ENCODE measurements around the gene SH2B3.

SH2B3 gene

GRCh38 chr12:111409780-111410430 lies 4.2 kb downstream of the SH2B3 start:
- peak; percentile 78 for DNase-seq

DNA sequence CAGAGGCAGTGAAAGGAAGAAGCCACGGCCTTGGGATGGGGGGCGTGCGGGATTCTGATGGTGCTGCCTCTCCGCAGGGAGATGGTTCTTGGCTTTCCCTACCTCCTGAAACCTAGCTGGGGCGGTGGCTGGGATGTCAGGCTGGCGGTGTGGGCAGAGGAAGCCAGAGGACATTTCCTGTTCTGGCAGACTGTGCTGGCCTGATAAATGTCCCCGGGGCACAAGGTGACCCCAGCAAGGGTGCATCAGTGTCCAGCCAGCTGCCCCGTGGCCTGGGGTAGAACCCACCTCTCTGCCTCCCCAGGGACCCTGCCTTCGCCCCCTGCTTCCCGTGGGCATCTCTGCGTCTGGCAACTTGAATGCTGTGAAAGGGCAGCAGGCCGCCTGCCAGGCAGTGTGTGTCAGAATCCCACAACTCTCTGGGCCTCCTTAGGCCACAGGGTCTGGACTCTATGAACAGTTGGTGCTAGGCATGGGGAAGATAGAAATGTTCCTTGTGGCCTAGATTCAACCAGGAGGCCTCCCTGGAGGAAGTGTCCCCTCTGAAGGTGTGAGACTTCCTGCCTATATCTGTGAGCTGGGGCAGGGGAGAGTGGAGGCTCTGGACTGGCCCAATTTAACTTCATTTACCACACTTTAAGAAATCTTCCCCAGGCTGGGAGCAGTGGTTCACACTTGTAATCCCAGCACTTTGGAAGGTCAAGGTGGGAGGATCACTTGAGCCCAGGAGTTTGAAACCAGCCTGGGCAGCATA lies 4.9 kb downstream of the SH2B3 start:
- DNase-seq: no peak

DNA sequence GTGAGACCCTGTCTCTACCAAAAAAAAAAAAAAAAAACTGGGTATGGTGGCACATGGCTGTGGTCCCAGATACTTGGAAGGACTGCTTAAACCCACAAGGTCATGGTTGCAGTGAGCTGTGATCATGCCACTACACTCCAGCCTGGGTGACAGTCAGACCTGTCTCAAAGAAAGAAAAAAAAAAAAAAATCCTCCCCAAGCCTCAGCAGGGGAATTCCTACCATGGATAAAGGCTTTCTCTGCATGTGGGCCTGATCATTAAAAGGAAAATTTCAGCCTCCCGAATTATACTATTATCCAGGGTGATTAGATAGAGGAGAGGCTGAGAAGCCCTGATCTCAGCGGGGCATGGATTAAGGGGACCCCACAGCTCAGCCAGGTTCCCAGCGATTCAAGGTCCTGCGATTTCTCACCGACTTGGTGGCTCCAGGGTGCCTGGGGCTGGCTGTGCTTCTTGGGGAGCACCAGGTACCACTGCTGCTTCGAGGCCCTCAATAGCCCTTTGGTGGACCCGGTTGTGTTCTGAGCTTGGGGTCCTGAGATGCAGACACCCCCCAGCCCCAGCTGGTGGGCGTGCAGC lies 5.6 kb downstream of the SH2B3 start:
- no peak for DNase-seq

DNA sequence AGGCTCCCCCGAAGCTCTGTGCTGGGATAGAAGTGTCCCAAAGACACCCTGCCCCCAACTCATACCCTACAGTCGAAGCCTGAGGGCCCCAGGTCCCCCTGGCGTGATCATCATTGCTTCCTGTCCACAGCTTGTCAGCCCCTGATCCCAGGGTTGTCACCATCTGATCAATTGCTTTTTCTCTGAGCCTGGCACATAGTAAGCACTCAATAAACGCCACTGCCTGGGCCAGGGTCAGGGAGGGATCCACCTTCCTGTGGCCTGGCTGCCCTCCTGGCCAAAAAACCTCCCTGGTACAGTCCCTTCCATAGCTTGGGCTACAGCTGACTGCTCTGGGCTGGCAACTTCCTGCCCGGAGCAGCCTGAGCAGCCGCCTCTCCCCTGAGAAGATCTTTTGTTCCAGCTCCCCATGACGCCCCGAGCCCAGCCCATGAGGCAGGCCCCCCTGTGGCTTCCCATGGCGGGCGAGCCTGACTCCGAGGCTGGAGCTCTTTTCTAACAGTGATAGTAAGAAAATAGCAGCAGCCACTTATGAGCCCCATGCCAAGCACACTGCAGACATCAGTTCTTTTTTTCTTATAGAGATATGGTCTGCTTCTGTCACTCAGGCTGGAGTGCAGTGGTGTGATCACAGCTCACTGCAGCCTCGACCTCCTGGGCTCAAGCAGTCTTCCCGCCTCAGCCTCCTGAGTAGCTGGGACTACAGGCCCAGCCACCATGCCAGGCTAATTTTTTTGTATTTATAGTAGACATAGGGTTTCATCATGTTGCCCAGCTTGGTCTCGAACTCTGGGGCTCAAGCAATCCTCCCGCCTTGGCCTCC lies 6.5 kb downstream of the SH2B3 start:
- DNase-seq: no peak

- no peak for DNase-seq
These were observed 7.2 kb downstream of the SH2B3 start for GRCh38 chr12:111412830-111413441.

GRCh38 chr12:111413442-111414086 lies 7.8 kb downstream of the SH2B3 start:
- no peak for DNase-seq

DNA sequence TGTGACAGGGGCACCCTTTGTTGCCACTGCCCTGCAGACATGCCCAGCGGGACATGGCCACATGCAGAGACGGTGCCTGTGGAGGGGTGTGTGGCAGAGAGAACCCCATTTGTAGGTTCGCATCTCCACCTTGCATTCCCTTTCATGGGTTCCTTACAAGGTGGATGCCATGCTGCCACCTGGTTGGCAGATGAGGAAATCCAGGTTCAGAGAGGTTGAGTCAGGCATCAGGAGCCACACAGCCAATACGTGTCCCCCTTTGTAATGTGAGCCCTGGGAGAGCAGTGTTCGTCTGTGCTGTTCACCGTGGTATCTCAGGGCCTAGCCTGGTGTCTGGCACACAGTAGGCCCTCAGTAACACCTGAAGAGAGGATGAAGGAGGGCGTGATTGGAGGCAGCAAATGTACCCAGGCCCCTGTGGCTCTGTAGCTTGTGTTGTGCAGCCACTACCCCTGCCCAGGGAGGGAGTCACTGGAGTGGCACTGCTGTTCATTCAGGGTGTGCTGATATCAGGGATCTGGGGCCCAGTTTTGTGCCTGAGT lies 9.1 kb downstream of the SH2B3 start:
- DNase-seq: no peak

- DNase-seq: no peak
These were observed 11.6 kb downstream of the SH2B3 start for GRCh38 chr12:111417290-111417689.

DNA sequence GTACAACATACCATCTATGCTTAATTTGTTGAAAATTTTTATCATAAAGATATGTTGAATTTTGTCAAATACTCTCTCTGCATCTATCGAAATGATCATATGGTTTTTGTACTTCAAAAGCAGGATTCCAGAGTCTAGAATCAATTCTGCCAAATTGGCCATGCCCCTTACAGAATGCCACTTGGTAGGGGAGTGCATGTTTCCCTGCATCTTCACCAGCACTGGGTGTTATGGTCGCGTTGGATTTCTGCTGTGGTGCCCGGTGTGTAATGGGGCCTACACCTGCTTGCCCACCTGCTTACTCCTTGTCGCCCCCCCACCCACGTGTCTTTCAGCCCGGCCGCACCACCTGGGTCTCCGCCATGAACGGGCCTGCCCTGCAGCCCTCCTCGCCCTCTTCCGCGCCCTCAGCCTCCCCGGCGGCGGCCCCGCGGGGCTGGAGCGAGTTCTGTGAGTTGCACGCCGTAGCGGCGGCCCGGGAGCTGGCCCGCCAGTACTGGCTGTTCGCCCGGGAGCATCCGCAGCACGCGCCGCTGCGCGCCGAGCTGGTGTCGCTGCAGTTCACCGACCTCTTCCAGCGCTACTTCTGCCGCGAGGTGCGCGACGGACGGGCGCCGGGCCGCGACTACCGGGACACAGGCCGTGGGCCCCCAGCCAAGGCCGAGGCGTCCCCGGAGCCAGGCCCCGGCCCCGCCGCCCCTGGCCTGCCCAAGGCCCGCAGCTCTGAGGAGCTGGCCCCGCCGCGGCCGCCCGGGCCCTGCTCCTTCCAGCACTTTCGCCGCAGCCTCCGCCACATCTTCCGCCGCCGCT lies 12.3 kb downstream of the SH2B3 start:
- no peak for DNase-seq

DNA sequence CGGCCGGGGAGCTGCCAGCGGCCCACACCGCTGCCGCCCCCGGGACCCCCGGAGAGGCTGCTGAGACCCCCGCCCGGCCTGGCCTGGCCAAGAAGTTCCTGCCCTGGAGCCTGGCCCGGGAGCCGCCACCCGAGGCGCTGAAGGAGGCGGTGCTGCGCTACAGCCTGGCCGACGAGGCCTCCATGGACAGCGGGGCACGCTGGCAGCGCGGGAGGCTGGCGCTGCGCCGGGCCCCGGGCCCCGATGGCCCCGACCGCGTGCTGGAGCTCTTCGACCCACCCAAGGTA lies 12.8 kb downstream of the SH2B3 start:
- DNase-seq: no peak

DNA sequence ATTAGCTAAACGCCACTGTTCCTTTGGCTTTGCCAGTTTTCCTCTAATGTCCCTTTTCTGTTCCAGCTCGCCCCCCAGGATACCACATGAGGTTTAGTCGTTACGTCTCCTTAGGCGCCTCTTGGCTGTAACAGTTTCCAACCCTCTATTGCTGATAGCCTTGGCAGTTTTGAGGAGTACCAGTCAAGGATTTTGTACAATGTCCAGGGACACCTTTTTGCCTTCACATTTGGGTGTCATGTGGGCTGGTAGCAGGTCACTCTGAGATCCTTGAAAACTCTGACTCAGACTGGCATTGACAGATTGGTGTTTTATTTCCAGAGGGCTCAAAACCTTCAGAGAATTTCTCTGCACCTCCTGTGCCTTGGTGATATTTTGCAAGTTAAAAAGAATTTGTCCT lies 14.1 kb downstream of the SH2B3 start:
- DNase-seq: no peak

- DNase-seq: no peak
These were observed 14.8 kb downstream of the SH2B3 start for GRCh38 chr12:111420494-111420893.

- DNase-seq: no peak
These were observed 18.6 kb downstream of the SH2B3 start for GRCh38 chr12:111424189-111424792.

DNA sequence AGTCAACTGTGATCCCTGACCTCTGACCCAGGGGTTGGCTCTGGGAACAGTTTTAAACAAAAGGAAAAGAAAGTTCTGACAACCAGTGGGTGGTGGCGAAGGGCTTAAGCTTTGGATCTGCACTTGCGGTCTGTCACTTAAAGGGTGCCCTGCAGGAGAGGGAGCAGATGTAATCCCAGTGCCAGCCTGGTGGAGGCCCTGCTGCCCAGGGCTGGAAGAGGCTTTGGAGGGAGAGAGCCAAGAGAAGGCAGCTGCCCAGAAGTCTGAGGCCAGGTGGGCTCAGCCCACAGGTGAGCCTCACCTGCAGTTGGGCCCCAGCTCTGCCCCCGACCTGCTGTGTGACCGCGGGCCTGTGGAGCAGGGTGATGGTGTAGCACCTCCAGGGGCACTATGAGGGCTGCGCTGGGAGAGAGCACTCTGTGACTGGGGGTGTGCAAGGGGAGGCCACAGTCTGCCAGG lies 19.1 kb downstream of the SH2B3 start:
- DNase-seq: no peak

DNA sequence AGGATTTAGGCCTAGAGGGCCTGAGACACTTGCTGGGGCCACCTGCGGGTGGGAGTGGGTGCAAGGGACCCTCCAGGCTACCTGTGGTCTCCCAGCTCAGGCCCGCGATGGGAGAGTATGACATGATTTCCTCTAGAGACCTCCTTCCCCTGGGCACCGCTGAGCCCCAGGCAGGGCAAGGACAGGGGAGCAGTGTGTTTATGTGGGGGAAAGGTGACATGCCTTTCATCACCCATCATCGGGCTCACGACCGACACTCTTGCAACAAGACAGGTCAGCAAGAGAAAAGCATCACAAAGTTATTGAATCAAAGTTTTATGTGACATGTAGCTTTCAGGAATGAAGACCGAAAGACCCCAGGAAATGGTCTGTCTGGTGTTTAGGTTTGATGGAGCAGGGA lies 19.9 kb downstream of the SH2B3 start:
- DNase-seq: no peak

DNA sequence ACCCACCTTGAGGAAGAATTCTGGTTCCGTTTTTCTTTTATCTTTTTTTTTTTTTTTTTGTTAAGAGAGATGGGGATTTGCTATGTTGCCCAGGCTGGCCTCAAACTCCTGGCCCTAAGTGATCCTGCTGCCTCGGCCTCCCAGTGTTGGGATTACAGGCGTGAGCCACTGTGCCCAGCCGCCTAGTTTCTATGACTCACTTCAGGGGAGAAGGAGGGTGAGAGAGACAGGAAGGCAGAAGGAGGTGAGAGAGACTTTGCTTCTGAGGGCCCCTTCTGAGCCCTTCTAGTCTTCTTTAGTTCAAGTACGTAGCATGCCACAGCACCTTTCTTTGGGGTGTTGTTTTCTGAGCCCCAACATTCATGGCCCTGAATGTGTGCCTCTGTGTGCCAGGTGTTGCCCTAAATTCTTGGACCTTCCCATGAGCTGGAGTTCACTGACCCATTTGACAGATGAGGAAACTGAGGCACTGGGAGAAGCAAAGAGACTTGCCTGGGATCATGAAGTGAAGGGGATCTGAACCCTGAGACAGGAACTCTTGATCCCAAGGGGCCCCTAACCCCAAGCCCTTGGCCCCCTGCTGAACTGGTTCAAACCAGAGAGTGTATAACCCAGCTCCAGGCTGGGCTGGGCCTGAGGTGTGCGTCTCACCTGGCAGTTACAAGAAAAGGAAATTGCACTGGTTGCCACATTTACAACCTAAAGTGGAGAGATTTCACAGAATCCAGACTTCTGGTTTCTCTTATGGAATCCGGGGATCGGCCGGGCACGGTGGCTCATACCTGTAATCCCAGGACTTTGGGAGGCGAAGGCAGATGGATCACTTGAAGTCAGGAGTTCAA lies 20.8 kb downstream of the SH2B3 start:
- no peak for DNase-seq

GRCh38 chr12:111427417-111428074 lies 21.8 kb downstream of the SH2B3 start:
- DNase-seq: no peak

DNA sequence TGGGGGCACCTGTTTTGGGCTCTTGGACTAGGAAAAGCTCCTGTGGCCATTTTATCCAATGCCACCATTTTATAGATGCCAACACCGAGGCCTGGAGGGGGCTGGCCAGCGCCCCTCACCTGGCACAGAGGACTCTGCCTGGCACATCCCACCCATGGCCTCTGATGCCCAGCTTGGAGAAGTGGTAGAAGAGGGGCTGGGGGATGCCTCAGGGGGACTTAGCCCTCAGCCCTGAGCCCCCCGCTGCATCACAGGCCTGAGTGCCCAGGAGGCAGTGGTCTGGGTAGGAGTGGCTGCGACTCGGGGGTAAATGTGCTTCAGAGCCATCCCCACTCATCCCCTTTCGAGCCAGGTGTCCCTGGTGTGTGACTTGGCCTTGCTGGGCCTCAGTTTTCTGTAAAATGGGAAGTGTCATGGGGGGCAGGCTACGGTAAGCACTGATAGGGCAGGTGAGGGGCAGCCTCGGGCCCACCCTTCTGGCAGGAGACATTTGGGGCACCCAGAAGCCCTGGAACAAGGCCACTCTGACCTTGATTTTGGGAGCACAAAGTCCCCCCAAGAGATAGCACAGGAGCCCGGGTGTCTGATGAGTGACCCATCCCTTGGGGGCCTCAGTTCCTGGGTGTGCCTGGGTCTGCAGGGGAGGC lies 22.5 kb downstream of the SH2B3 start:
- DNase-seq: no peak

DNA sequence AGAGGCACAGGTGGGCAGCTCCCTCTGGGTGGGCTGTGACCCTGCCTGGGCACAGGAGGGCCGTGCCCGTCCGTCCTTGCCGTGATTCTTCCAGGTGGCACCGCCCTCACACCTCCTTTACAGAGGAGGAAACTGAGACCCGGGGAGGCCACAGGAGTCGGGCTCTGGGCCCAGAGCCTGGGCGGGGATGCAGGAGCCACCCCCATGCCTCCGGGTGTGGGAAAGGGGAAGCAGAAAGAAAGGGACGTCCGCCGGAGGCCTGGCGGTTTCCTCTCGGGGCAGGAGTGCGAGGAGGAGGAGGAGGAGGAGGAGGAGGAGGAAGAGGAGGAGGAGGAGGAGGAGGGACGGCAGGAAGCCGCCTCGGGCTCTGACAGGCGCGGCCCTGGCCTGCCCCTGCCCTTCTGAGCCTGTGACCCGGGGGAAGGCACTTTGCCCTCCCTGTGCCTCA lies 23.0 kb downstream of the SH2B3 start:
- DNase-seq: peak; percentile 72
